ENCODE measurements around the gene MAP2K7.
A peak's percentile ranks its signal among the peaks of the same experiment; 100 is the strongest.
"Not testable (repeated sequence)": the region's sequence is repeated elsewhere in the genome, so short reads cannot be mapped to it uniquely, and the experiment has no call there.

Gene MAP2K7

GRCh38 chr19:7885818-7886217, 17.9 kb upstream of the MAP2K7 start:
- ATAC-seq, result no peak

GRCh38 chr19:7887408-7888144, 16.1 kb upstream of the MAP2K7 start:
- ATAC-seq, result no peak

GRCh38 chr19:7888145-7888825, 15.4 kb upstream of the MAP2K7 start, which contains the start of gene LRRC8E:
TSS of gene LRRC8E (plus strand) at chr19:7888510. CDS start at chr19:7895604, 7,094 bp downstream.
- ATAC-seq, result peak; percentile 76 to 78

- no peak for ATAC-seq
Measured at GRCh38 chr19:7888826-7889217, 14.9 kb upstream of the MAP2K7 start.

GRCh38 chr19:7893362-7894101, 10.1 kb upstream of the MAP2K7 start:
- ATAC-seq, result not testable (repeated sequence)

GRCh38 chr19:7894612-7895309, 8.9 kb upstream of the MAP2K7 start:
- ATAC-seq, result no peak

- ATAC-seq, result no peak
Measured at GRCh38 chr19:7895565-7895964, 8.1 kb upstream of the MAP2K7 start.

- ATAC-seq, result no peak
Measured at GRCh38 chr19:7897292-7897691, 6.4 kb upstream of the MAP2K7 start.

GRCh38 chr19:7898967-7899366, 4.7 kb upstream of the MAP2K7 start:
- no peak for ATAC-seq

GRCh38 chr19:7899751-7900378, 3.8 kb upstream of the MAP2K7 start:
- ATAC-seq, result no peak

GRCh38 chr19:7900401-7900870, 3.2 kb upstream of the MAP2K7 start:
- ATAC-seq, result no peak

GRCh38 chr19:7900931-7901330, 2.7 kb upstream of the MAP2K7 start:
- no peak for ATAC-seq

GRCh38 chr19:7901337-7901736, 2.3 kb upstream of the MAP2K7 start:
- no peak for ATAC-seq

- ATAC-seq, result no peak
Measured at GRCh38 chr19:7902796-7903243, 857 bp upstream of the MAP2K7 start.

- peak; percentile 45 to 47 for ATAC-seq
Measured at GRCh38 chr19:7904074-7905020, 670 bp downstream of the MAP2K7 start.

- no peak for ATAC-seq
Measured at GRCh38 chr19:7905268-7905667, 1.6 kb downstream of the MAP2K7 start.

GRCh38 chr19:7905859-7906258, 2.2 kb downstream of the MAP2K7 start:
- no peak for ATAC-seq

- ATAC-seq, result no peak
Measured at GRCh38 chr19:7907122-7907521, 3.4 kb downstream of the MAP2K7 start.

- ATAC-seq, result no peak
Measured at GRCh38 chr19:7907544-7907943, 3.9 kb downstream of the MAP2K7 start.

GRCh38 chr19:7908078-7908699, 4.5 kb downstream of the MAP2K7 start:
- ATAC-seq, result no peak

Data from activated CD4-positive, CD25-positive, alpha-beta regulatory T cell treated with anti-CD3 and anti-CD28 coated beads, Interleukin-2, amount 50 U/mL, for 24 hours (primary cell).